ENCODE data around the gene SH3YL1.
"Not testable (repeated sequence)": the region's sequence is repeated elsewhere in the genome, so short reads cannot be mapped to it uniquely, and the experiment has no call there.

The SH3YL1 gene

GRCh38 chr2:191311-192190 is 72.3 kb downstream of the SH3YL1 start:
- ATAC-seq (peak; percentile 40), DNase-seq (no peak)
- no peak overlapping the region for H3K27ac Mint-ChIP-seq
- H3K27me3 Mint-ChIP-seq: no peaks in the 10 kb centered on the region
- no peaks in the 10 kb centered on the region for H3K4me1 Mint-ChIP-seq
- no peak overlapping the region for H3K4me3 Mint-ChIP-seq
- H3K9me3 Mint-ChIP-seq: peaks cover 11 to 21% of the 10 kb centered on the region in 2 donors

DNA sequence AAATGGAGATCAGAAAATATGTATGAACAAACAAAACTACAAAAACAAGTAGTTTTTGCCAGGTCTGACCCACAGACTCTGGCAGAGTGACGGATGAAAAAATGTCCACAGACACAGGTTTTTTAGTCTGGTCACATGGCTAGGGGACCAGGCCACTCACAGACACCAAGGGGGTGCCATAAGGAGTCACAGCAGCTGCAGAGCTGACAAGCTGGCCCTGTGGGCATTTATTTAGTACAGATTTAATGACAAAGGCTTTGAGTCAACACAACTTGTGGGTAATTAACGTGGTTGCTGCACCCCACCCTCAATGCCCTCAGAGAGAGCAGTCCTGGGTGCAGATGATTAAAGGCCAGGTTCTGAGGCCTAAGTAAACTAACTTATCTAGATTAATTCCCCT is 76.0 kb downstream of the SH3YL1 start:
- H3K27me3 Mint-ChIP-seq: no peaks in the 10 kb centered on the region
- DNase-seq (no peak), ATAC-seq (no peak)

GRCh38 chr2:185221-185620 is 78.6 kb downstream of the SH3YL1 start:
- no peak overlapping the region for H3K4me3 Mint-ChIP-seq
- H3K27me3 Mint-ChIP-seq: no peaks in the 10 kb centered on the region
- DNase-seq (no peak), ATAC-seq (no peak)
- H3K9me3 Mint-ChIP-seq: peaks cover 24 to 45% of the 10 kb centered on the region in 2 donors
- no peak overlapping the region for H3K27ac Mint-ChIP-seq
- peaks cover 8% of the 10 kb centered on the region for H3K4me1 Mint-ChIP-seq

More for the DNA sequence above, 76.0 kb downstream of the SH3YL1 start:
- peaks cover 22 to 42% of the 10 kb centered on the region in 2 donors for H3K9me3 Mint-ChIP-seq
- H3K4me3 Mint-ChIP-seq: no peak overlapping the region
- H3K4me1 Mint-ChIP-seq: peaks cover 8% of the 10 kb centered on the region
- H3K27ac Mint-ChIP-seq: no peak overlapping the region

- Mint-ChIP-seq H3K4me1 (peaks cover 8% of the 10 kb centered on the region), H3K4me3 (no peak overlapping the region), H3K27me3 (no peaks in the 10 kb centered on the region), H3K9me3 (peaks cover 24 to 45% of the 10 kb centered on the region in 2 donors), H3K27ac (no peak overlapping the region)
- DNase-seq: no peak
- ATAC-seq: no peak
Measured at GRCh38 chr2:184695-185094, 79.1 kb downstream of the SH3YL1 start.

- H3K9me3 Mint-ChIP-seq: peaks cover 18 to 35% of the 10 kb centered on the region in 2 donors
- no peak overlapping the region for H3K27ac Mint-ChIP-seq
- ATAC-seq (no peak), DNase-seq (no peak)
- H3K27me3 Mint-ChIP-seq: no peaks in the 10 kb centered on the region
- H3K4me3 Mint-ChIP-seq: no peak overlapping the region
- peaks cover 14% of the 10 kb centered on the region for H3K4me1 Mint-ChIP-seq
Measured at GRCh38 chr2:182509-183122, 81.2 kb downstream of the SH3YL1 start.

GRCh38 chr2:180311-180710 is 83.5 kb downstream of the SH3YL1 start:
- ATAC-seq: no peak
- Mint-ChIP-seq H3K27me3 (no peaks in the 10 kb centered on the region), H3K9me3 (peaks cover 9 to 18% of the 10 kb centered on the region in 2 donors), H3K4me1 (peaks cover 35% of the 10 kb centered on the region), H3K4me3 (no peak overlapping the region), H3K27ac (no peak overlapping the region)
- DNase-seq: no peak

DNA sequence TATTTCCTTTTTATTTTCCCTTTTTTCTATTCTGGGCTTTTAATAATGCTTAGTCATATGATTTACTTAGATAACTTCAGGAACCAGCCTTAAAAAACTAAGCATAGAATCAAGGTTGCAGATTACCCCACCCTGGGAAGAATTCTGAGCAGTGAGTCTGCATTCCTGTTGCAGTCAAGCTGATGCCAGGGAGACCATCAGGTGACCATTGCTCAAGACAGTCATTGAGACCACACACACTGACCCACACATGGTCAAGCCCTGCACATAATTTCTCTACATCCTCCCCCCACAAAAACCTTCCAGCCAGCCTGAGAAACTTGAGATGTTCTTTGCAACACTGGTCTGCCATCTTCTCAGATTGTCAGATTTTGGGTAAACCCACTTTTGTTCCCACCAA is 83.9 kb downstream of the SH3YL1 start:
- Mint-ChIP-seq H3K27me3 (no peaks in the 10 kb centered on the region), H3K27ac (no peak overlapping the region), H3K4me1 (peaks cover 36% of the 10 kb centered on the region), H3K9me3 (peaks cover 9 to 14% of the 10 kb centered on the region in 2 donors), H3K4me3 (no peak overlapping the region)
- no peak for DNase-seq
- no peak for ATAC-seq

DNA sequence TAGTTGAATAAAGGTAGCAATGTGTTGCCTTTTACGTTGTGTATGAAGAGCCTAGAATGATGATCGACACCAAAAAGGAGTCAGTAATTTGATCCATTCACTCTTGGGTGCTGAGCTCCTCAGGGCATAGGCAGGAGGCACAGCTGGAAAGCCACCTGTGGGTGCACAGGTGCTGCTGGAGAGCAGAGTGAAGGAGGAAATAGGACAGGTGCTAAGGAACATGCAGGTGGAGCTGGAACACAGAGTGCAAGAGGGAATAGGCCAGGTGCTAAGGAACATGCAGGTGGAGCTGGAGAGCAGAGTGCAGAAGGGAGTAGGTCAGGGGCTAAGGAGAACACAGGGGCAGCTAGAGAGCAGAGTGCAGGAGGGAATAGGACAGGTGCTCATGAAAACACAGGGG is 86.1 kb downstream of the SH3YL1 start:
- H3K4me1 Mint-ChIP-seq: peaks cover 31% of the 10 kb centered on the region
- no peaks in the 10 kb centered on the region for H3K27me3 Mint-ChIP-seq
- H3K9me3 Mint-ChIP-seq: peaks cover 1 to 2% of the 10 kb centered on the region in 2 donors
- ATAC-seq: no peak
- DNase-seq: no peak
- no peak overlapping the region for H3K4me3 Mint-ChIP-seq
- H3K27ac Mint-ChIP-seq: peak overlapping the region in 1 of 2 donors; percentile 20

DNA sequence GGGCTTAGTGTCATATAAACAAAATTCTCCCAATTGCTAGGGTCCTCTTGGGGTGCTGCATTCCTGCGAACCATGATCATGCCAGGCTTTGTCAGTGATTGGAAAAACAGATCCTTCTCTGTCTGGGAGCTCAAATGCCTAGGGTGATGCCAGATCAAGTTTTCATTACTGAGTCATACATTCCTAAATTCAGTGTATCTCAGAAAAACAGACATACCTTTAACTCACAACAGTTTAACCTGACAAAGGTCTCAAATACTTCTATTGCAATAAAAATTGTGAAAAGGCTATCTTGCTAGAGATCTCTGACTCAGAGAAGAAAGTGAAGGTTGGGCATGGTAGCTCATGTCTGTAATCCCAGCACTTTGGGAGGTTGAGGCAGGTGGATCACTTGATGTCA is 86.9 kb downstream of the SH3YL1 start:
- ATAC-seq (no peak), DNase-seq (no peak)
- H3K4me3 Mint-ChIP-seq: no peak overlapping the region
- no peak overlapping the region for H3K27ac Mint-ChIP-seq
- no peaks in the 10 kb centered on the region for H3K9me3 Mint-ChIP-seq
- peaks cover 31% of the 10 kb centered on the region for H3K4me1 Mint-ChIP-seq
- no peaks in the 10 kb centered on the region for H3K27me3 Mint-ChIP-seq

DNA sequence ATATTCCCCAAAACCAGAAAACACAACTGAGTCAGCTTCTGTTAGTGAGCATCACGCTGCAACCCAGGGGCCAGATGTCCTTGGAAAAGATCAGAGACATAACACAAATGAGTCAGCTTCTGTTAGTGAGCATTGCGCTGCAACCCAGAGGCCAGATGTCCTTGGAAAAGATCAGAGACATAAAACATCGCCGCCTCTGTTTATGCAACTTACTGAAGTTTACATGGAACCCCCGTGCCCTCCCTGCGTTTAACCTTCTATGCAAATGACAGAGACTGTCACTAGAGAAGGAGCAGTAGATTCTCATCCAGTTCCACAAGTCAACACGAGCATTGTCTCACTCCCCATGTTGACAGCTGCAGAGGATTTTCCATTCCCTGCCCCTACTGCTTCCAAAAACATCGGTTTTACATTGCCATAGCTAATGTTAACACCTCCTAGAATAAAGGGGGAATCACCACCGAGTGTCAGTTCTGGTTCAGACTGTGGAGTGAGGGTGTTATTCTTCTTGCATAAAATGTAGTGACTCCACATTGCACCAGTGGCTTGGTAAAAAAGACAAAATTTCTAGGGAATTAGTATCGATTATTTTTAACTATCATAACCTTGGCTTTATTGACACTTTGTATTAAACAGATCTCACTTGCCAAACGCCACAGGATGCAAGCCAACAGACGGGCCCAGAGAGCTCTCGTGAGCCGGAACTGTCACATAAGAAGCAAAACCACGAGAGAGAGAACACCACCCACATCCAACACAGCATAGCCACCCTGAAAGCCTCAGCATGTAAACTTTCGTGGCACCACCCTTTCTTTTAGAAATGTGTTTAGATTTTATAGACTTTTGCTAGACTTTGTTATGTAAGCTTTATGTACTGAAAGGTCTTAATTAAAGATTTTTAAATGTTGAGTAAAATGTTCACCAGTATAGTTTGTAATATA is 87.7 kb downstream of the SH3YL1 start:
- Mint-ChIP-seq H3K4me1 (peaks cover 31% of the 10 kb centered on the region), H3K27me3 (no peaks in the 10 kb centered on the region), H3K27ac (no peak overlapping the region), H3K9me3 (no peaks in the 10 kb centered on the region), H3K4me3 (peak overlapping the region; percentile 30 to 66)
- ATAC-seq (peak; percentile 95), DNase-seq (peak; percentile 21 to 38)

- H3K9me3 Mint-ChIP-seq: no peaks in the 10 kb centered on the region
- no peak for ATAC-seq
- H3K27me3 Mint-ChIP-seq: no peaks in the 10 kb centered on the region
- peaks cover 31% of the 10 kb centered on the region for H3K4me1 Mint-ChIP-seq
- peak overlapping the region; percentile 30 to 66 for H3K4me3 Mint-ChIP-seq
- peak overlapping the region in 1 of 2 donors; percentile 71 for H3K27ac Mint-ChIP-seq
- no peak for DNase-seq
Measured at GRCh38 chr2:175161-175786, 88.6 kb downstream of the SH3YL1 start.

GRCh38 chr2:172120-172519 is 91.7 kb downstream of the SH3YL1 start:
- H3K4me3 Mint-ChIP-seq, H3K27ac Mint-ChIP-seq, DNase-seq, H3K27me3 Mint-ChIP-seq, ATAC-seq, H3K9me3 Mint-ChIP-seq: not testable (repeated sequence)
- peaks cover 21% of the 10 kb centered on the region for H3K4me1 Mint-ChIP-seq

GRCh38 chr2:169741-170140 is 94.1 kb downstream of the SH3YL1 start:
- H3K9me3 Mint-ChIP-seq: no peaks in the 10 kb centered on the region
- H3K4me3 Mint-ChIP-seq: no peak overlapping the region
- peaks cover 6% of the 10 kb centered on the region for H3K4me1 Mint-ChIP-seq
- no peaks in the 10 kb centered on the region for H3K27me3 Mint-ChIP-seq
- DNase-seq (no peak), ATAC-seq (no peak)
- no peak overlapping the region for H3K27ac Mint-ChIP-seq

All from stimulated activated naive CD8-positive, alpha-beta T cell treated with anti-CD3 and anti-CD28 coated beads, Interleukin-15, amount 100 ng/mL, for 72 hours (primary cell).